K562 (cell line): ENCODE data around the gene SNUPN. TPM values are rescaled to one million over a fixed set of nuclear protein-coding genes. Genes with fewer than 3 reads are reported as not detected.

Experiments
- ATAC-seq: fragments of 200-7000 bp; cut with Tn5 transposase; 3 replicates; pipeline ENCODE4 v1.9.1; 2020; ENCODE audit warnings: moderate library complexity
- BruUV-seq: library from RNA; stranded (reverse); fragments of 400-500 nt; replicated peaks from 2 replicates; lab custom pipeline; 2021; lab: Mats Ljungman, UMichigan
- CTCF ChIA-PET: fragments of 300-600 bp; formaldehyde crosslinking; extraction: SDS; loops from one replicate; lab custom pipeline; 2021; ENCODE audit warnings: low intra/inter-chr PET ratio; lab: Yijun Ruan, JAX
- POLR2A ChIA-PET: fragments of 300-600, 350-650 bp; sonication (Branson Sonifier 250); formaldehyde crosslinking; extraction: SDS; loops from one replicate; lab custom pipeline; 2021; ENCODE audit warnings: antibody characterized with exemption, inconsistent platforms; lab: Yijun Ruan, JAX
- DNase-seq, 4 experiments: peaks; one replicate each; pipeline versions ENCODE4 v3.0.0 to v3.0.0-alpha.2; 2011 to 2018; ENCODE audit warnings: low spot score in 3 of 4, mixed read lengths in 3 of 4; ENCODE audit errors: extremely low read depth in 1 of 4
- FAIRE-seq: peaks from 2 replicates; lab custom pipeline; 2011; peaks lifted over from hg19 to GRCh38; lab: Jason Lieb, UNC
- H2AFZ ChIP-seq: 2 replicates; pipeline ENCODE4 v1.6.0; 2011; ENCODE audit warnings: low read depth, low read length, control low read depth, inconsistent platforms
- H3K27ac ChIP-seq: fragments of 200-600 bp; 3 replicates; pipeline ENCODE4 v1.8.0; 2011; ENCODE audit warnings: low read depth, mild to moderate bottlenecking, control low read depth, inconsistent platforms, low read length, moderate library complexity, mixed read lengths; ENCODE audit errors: extremely low read depth
- H3K27me3 ChIP-seq, 2 experiments: fragments of 300-600 bp in 1 of 2; 2 replicates in 1 of 2; 3 replicates in 1 of 2; pipeline versions ENCODE4 v1.6.0 to v1.8.0; 2011; ENCODE audit warnings: inconsistent platforms in 2 of 2, low read length in 2 of 2, mild to moderate bottlenecking in 1 of 2, mixed read lengths in 1 of 2, moderate library complexity in 1 of 2; ENCODE audit not compliant: control insufficient read depth in 2 of 2, insufficient read depth in 2 of 2
- H3K36me3 ChIP-seq: fragments of 300-600 bp; 3 replicates; pipeline ENCODE4 v1.8.0; 2011; ENCODE audit warnings: mild to moderate bottlenecking, low read length, inconsistent platforms; ENCODE audit not compliant: control insufficient read depth, insufficient read depth
- H3K4me1 ChIP-seq, 2 experiments: fragments of 200-600 bp in 1 of 2; replicated peaks in 1 of 2; 2 replicates in 1 of 2; 3 replicates in 1 of 2; pipeline versions ENCODE4 v1.5.1 to v1.8.0; 2011; ENCODE audit warnings: inconsistent platforms in 2 of 2, low read length in 2 of 2, mild to moderate bottlenecking in 1 of 2, mixed read lengths in 1 of 2, moderate library complexity in 1 of 2; ENCODE audit not compliant: control insufficient read depth in 2 of 2, insufficient read depth in 2 of 2
- H3K4me2 ChIP-seq: 2 replicates; pipeline ENCODE4 v1.6.1; 2011; ENCODE audit warnings: low read length, control low read depth, inconsistent platforms, mixed read lengths; ENCODE audit not compliant: insufficient read depth
- H3K4me3 ChIP-seq: fragments of 200-600 bp; sonication (generic), shearing (Covaris generic); 2 replicates; pipeline ENCODE4 v1.5.1; 2016; ENCODE audit warnings: control low read depth, inconsistent platforms
- H3K79me2 ChIP-seq: fragments of 200-600 bp; 3 replicates; pipeline ENCODE4 v1.8.0; 2011; ENCODE audit warnings: low read length, inconsistent platforms; ENCODE audit not compliant: control insufficient read depth, insufficient read depth
- H3K9ac ChIP-seq, 2 experiments: 2 replicates each; pipeline versions ENCODE4 v1.6.0 to v1.6.1; 2011; ENCODE audit warnings: low read depth in 2 of 2, low read length in 2 of 2, control low read depth in 1 of 2, inconsistent platforms in 1 of 2, mild to moderate bottlenecking in 1 of 2, mixed read lengths in 1 of 2; ENCODE audit not compliant: insufficient read depth in 1 of 2
- H3K9me1 ChIP-seq: one replicate; pipeline ENCODE4 v1.6.0; 2011; ENCODE audit warnings: inconsistent platforms, mild to moderate bottlenecking, low read length, moderate library complexity; ENCODE audit not compliant: control insufficient read depth, insufficient read depth
- H3K9me3 ChIP-seq: replicated peaks from 2 replicates; pipeline ENCODE4 v1.5.1; 2011; ENCODE audit warnings: low read depth, low read length, inconsistent platforms; ENCODE audit not compliant: control insufficient read depth, insufficient read depth
- H4K20me1 ChIP-seq: replicated peaks from 2 replicates; pipeline ENCODE4 v1.6.1; 2011; ENCODE audit warnings: low read length, inconsistent platforms, mixed read lengths; ENCODE audit not compliant: control insufficient read depth, insufficient read depth
- COPS2 ChIP-seq: fragments of 450-650 bp; conservative IDR thresholded peaks from 2 replicates; pipeline ENCODE4 v1.6.1; 2016; ENCODE audit warnings: mild to moderate bottlenecking, moderate library complexity
- CREB3 ChIP-seq: fragments of 450-650 bp; conservative IDR thresholded peaks from 2 replicates; pipeline ENCODE4 v1.6.1; 2016; ENCODE audit warnings: missing genetic modification characterization, low read depth, mild to moderate bottlenecking, missing compliant biosample characterization, moderate library complexity
- NCOA4 ChIP-seq: fragments of 450-650 bp; IDR thresholded peaks from 2 replicates; pipeline ENCODE4 v1.6.1; 2018; ENCODE audit warnings: mild to moderate bottlenecking; ENCODE audit not compliant: partially characterized antibody
- RBM17 ChIP-seq: fragments of 200-400 bp; formaldehyde crosslinking; IDR thresholded peaks from 2 replicates; pipeline ENCODE4 v1.6.1; 2017; ENCODE audit warnings: low read depth, mild to moderate bottlenecking, low read length, borderline replicate concordance
- TEAD2 ChIP-seq: fragments of 450-650 bp; IDR thresholded peaks from 2 replicates; pipeline ENCODE4 v1.6.1; 2016; ENCODE audit warnings: missing genetic modification characterization, control low read depth, missing compliant biosample characterization
- TFAM ChIP-seq: fragments of 250-450 bp; sonication (Bioruptor Pico); conservative IDR thresholded peaks from 2 replicates; pipeline ENCODE4 v1.5.0; 2021; ENCODE audit warnings: mild to moderate bottlenecking, moderate library complexity
- ZNF311 ChIP-seq: fragments of 250-450 bp; sonication (Bioruptor Pico); IDR thresholded peaks from 2 replicates; pipeline ENCODE4 v1.4.0; 2020; ENCODE audit warnings: mild to moderate bottlenecking, moderate library complexity
- WGBS: fragments of 100-300 bp; shearing (Covaris generic); methylation state at CpG from one replicate; pipeline ENCODE4 v1.1.6; 2016; ENCODE audit warnings: low coverage, mixed read lengths; ENCODE audit not compliant: insufficient coverage; ENCODE audit errors: missing lambda C conversion rate; 5-methylcytosine and 5-hydroxymethylcytosine counted together
- in situ Hi-C: fragments of 300-500 bp; cut with MboI; formaldehyde crosslinking; loops from 4 replicates; pipeline ENCODE4 v1.15.0; 2018; ENCODE audit warnings: inconsistent platforms, mixed read lengths
- intact Hi-C: fragments of 100-400 bp; cut with micrococcal nuclease; formaldehyde crosslinking; loops from 2 replicates; pipeline ENCODE4 v1.14.2; 2022
- polyA plus RNA-seq, 8 experiments: library from polyadenylated mRNA; depleted of rRNA in 4 of 8; stranded (reverse) in 5 of 8; unstranded in 3 of 8; fragments of >200 nt; fragmentation: Nextera tagmentation in 2 of 8; fragmentation: Illumina TruSeq in 1 of 8; extraction: Ambion mirVana in 2 of 8; extraction: Trizol in 1 of 8; gene quantifications; 2 replicates each; pipeline versions ENCODE4 v1.2.1 to v1.2.3, GENCODE V29; 2011 to 2014; ENCODE audit warnings: inconsistent platforms in 1 of 8, missing spikeins in 1 of 8
- total RNA-seq, 7 experiments: library from RNA; depleted of rRNA in 6 of 7; stranded (reverse); fragments of >200 nt in 6 of 7; fragmentation: Illumina TruSeq in 2 of 7; extraction: Trizol in 2 of 7; gene quantifications; 2 replicates each; pipeline versions ENCODE4 v1.2.1 to v1.2.3, GENCODE V29; 2011 to 2021; ENCODE audit warnings: low replicate concordance in 1 of 7
- TF ChIP-seq, protein P1 (sequence below), 2 experiments: fragments of 200-800 bp in 1 of 2; sonication (Bioruptor generic) in 1 of 2; sonication (generic) in 1 of 2; formaldehyde crosslinking in 1 of 2; IDR thresholded peaks in 1 of 2; conservative IDR thresholded peaks in 1 of 2; 2 replicates each; pipeline versions ENCODE4 v1.5.0 to v1.6.1; 2016 to 2020; ENCODE audit warnings: missing compliant biosample characterization in 1 of 2, missing genetic modification characterization in 1 of 2, missing genetic modification reagents in 1 of 2

Gene SNUPN
- total and polyA plus RNA-seq, 9 of the 15 experiments (the other 6 are each of a cell fraction or from before 2014, with no cell fraction given) = 32.2 to 78.3 (median 40.0) TPM

- no peak for TF ChIP-seq CREB3 (tag)
- TF ChIP-seq NCOA4 = no peak
- no peak for TF ChIP-seq ZNF311 (CRISPR knock-in tag)
- TF ChIP-seq, protein P1, sequence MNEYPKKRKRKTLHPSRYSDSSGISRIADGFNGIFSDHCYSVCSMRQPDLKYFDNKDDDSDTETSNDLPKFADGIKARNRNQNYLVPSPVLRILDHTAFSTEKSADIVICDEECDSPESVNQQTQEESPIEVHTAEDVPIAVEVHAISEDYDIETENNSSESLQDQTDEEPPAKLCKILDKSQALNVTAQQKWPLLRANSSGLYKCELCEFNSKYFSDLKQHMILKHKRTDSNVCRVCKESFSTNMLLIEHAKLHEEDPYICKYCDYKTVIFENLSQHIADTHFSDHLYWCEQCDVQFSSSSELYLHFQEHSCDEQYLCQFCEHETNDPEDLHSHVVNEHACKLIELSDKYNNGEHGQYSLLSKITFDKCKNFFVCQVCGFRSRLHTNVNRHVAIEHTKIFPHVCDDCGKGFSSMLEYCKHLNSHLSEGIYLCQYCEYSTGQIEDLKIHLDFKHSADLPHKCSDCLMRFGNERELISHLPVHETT (CRISPR knock-in tag; conservative IDR thresholded peaks at IDR 0.05 in 1 of 2, IDR thresholded peaks at IDR 0.05 in 1 of 2) = peak in 1 of 2 experiments; percentile 77; a peak in 1 of 4 replicates
Observed at GRCh38 chr15:75625542-75626347, at the start of gene SNUPN (continued).

- BruUV-seq = no TSS peak
- H3K4me2 ChIP-seq = no peak overlapping the region
Observed at GRCh38 chr15:75674366-75674765, 48.8 kb upstream of the SNUPN start.

More at GRCh38 chr15:75674366-75674765, 48.8 kb upstream of the SNUPN start:
- Histone ChIP-seq H3K27me3 (no peaks in the 10 kb centered on the region), H3K4me3 (no peak overlapping the region), H4K20me1 (peaks cover 3% of the 10 kb centered on the region; the same call in 1 of the 2 replicates), H3K79me2 (no peaks in the 10 kb centered on the region), H3K4me1 (peaks cover 10 to 55% of the 10 kb centered on the region in 2 experiments; a peak in 4 of 5 replicates), H3K9me1 (peaks cover 1% of the 10 kb centered on the region), H3K36me3 (no peaks in the 10 kb centered on the region), H3K27ac (no peak overlapping the region), H3K9ac (no peak overlapping the region), H2AFZ (no peak overlapping the region), H3K9me3 (no peaks in the 10 kb centered on the region)
- ChIA-PET CTCF (no interaction called here), POLR2A (interaction anchor here (0.5 kb wide), 1 partner anchor 133 kb away, joined by 3 read pairs; no protein-coding TSS in a partner anchor)
- in situ Hi-C loops (loop anchor here (10.0 kb wide), 1 partner anchor 650 kb away; the partner anchor contains the start of gene PPCDC), intact Hi-C loops (no loop called here)
- ATAC-seq (no peak), FAIRE-seq (no peak), DNase-seq (no peak)
- TF ChIP-seq COPS2 (no peak), RBM17 (no peak), TFAM (CRISPR knock-in tag) (no peak), TEAD2 (tag) (no peak)
- 51% methylated on average over 5 of the region's 8 CpGs for WGBS
